GM18499 (cell line): ENCODE results near the gene BAIAP2L1.
"Not testable (repeated sequence)": the region's sequence is repeated elsewhere in the genome, so short reads cannot be mapped to it uniquely, and the experiment has no call there.

Experiments
- ATAC-seq: cut with Tn5 transposase; IDR thresholded peaks from one replicate; pipeline ENCODE4 v1.9.1; 2021; ENCODE audit warnings: moderate number of reproducible peaks; ENCODE audit not compliant: insufficient read depth, unreplicated experiment

The BAIAP2L1 gene, protein sequence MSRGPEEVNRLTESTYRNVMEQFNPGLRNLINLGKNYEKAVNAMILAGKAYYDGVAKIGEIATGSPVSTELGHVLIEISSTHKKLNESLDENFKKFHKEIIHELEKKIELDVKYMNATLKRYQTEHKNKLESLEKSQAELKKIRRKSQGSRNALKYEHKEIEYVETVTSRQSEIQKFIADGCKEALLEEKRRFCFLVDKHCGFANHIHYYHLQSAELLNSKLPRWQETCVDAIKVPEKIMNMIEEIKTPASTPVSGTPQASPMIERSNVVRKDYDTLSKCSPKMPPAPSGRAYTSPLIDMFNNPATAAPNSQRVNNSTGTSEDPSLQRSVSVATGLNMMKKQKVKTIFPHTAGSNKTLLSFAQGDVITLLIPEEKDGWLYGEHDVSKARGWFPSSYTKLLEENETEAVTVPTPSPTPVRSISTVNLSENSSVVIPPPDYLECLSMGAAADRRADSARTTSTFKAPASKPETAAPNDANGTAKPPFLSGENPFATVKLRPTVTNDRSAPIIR

GRCh38 chr7:98400542-98401340 lies at the start of gene BAIAP2L1:
Gene BAIAP2L1, minus strand, starts transcription at chr7:98401090. Its CDS starts 238 bp downstream, at chr7:98400852.
- no peak for ATAC-seq

GRCh38 chr7:98448766-98449165 lies 47.9 kb upstream of the BAIAP2L1 start:
- ATAC-seq = no peak

DNA sequence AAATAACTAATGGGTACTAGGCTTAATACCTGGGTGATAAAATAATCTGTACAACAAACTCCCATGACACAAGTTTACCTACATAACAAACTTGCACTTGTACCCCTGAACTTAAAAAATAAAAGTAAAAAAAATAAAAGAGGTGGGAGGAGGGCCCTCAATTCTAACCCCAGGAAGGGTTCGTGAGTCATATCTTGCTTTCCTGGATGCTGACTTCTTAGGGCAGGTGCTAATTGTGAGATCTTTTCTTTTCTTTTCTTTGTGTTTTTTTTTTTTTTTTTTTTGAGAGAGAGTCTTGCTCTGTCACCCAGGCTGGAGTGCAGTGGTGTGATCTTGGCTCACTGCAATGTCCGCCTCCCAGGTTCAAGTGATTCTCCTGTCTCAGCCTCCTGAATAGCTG lies 40.1 kb upstream of the BAIAP2L1 start:
- ATAC-seq = not testable (repeated sequence)

DNA sequence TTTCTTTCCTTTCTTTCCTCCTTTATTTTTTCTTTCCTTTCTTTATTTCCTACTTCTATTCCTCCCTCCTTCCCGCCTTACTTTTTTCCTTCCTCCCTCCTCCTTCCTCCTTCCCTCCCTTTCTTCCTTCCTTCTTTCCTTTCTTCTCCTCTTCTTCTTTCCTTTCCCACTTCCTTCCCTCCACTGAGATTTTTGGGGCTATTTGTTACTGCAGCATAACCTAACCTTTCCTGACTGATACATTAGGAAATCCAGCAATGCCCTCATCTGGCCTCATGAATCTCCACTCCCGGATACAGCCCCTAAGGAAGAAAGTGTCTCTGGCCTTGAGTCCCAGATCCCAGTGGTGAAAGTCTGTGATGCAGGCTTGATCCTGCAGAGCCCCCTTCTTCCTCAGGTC lies 38.6 kb upstream of the BAIAP2L1 start:
- ATAC-seq = no peak

DNA sequence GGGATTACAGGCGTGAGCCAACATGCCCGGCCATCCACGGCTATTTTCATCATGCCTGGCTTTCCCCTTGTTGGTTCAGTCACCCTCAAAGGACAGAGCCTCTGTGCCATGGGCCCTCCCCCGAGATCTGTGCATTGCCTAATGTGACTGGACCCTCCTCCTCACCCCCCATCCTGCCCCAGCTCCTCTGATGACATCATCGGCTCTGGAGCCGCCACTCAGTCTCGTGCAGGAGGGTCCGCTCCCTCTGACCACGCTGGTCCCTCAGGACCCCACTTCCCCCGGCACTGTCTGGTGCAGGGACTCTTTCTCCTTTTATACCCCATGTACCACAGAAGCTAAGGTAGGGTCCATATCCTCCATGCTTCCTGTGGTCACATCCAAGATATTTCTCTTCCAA lies 33.2 kb upstream of the BAIAP2L1 start:
- ATAC-seq = no peak

DNA sequence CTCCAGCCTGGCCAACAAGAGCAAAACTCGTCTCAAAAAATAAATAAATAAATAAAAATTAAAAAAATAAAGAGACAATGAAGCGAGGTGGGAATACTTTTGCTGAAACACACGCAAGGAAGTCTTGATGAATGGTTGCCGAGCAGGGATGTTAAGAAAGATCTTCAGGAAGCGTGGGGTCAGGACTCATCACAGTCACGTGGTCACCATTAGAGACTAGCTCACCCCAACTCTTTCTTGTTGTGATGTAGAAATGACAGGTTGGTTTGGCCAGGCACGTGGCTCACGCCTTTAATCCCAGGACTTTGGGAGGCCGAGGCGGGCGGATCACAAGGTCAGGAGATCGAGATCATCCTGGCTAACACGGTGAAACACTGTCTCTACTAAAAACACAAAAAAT lies 28.9 kb upstream of the BAIAP2L1 start:
- no peak for ATAC-seq

DNA sequence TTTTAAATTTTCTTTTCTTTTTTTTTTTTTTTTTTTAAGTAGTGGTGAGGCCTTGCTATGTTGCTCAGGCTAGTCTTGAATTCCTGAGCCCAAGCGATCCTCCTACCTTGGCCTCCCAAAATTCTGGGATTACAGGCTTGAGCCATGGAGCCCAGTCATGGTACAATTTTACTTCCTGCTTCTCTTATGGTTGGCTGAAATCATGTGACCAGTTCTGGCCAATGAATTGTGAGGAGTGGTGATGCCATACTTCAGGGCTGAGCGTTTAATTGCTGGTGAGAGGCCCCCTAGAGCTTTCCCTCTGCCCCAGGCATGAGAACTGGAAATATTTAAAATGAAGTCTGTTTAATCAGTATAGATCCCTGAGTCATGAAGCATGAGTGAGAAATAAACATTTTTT lies 22.2 kb upstream of the BAIAP2L1 start:
- no peak for ATAC-seq

DNA sequence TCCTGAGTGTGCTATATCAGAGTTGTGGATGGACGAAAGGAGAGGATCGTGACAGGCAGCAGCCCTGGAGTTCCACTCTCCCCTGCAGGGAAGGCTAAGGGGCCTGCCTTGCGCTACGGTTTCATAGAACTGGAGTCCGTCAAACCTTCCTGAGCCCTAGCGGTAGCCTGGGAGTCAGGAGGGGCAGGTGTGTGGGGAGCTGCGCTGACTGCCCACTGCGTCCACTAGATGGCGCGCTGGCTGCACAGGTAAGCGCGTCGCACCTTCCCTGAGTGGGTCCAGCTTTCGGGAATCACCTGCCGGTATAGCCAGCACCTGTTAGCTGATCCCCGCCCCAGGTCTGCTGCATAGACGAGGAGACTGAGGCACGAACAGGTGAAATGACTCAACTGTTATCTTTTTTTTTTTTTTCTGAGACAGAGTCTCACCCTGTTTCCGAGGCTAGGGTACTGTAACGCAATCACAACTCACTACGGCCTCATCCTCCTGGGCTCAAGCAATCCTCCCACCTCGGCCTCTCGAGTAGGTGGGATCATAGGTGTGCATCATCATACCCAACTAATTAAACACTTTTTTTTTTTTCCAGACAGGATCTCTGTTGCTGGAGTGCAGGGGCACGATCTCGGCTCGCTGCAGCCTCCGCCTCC lies 20.2 kb upstream of the BAIAP2L1 start:
- no peak for ATAC-seq

DNA sequence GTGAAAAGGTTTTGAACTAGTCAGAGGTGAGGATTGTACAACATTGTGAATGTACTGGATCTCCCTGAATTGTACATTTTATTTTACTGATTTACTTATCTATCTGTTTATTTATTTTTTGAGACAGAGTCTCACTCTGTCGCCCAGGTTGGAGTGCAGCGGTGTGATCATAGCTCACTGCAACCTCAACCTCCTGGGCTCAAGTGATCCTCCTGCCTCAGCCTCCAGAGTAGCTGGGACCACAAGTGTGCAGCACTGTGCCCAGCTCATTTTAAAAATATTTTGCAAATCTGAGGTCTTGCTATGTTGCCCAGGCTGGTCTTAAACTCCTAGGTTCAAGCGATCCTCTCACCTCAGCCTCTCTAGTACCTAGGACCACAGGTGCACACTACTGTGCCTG lies 19.1 kb upstream of the BAIAP2L1 start:
- not testable (repeated sequence) for ATAC-seq

- ATAC-seq = not testable (repeated sequence)
These were observed 18.4 kb upstream of the BAIAP2L1 start for GRCh38 chr7:98419316-98419691.

GRCh38 chr7:98418636-98419315 lies 17.9 kb upstream of the BAIAP2L1 start:
- no peak for ATAC-seq

DNA sequence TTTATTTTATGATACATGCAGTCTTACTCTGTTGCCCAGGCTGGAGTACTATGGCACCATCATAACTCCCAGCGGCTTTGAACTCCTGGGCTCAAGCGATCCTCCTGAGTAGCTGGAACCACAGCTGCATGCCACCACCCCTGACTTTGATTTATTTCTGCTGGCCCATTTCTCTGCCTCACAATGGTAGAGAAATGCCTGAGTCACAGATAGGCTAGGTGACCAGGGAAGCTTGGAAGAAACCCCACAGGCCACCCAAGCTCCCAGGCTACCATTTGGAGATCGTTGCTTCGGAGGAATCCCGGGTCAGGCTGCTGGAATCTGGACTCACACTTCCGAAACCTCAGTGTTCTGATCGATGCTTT lies 17.4 kb upstream of the BAIAP2L1 start:
- no peak for ATAC-seq

- not testable (repeated sequence) for ATAC-seq
These were observed 16.8 kb upstream of the BAIAP2L1 start for GRCh38 chr7:98417604-98418270.

GRCh38 chr7:98414205-98414900 lies 13.5 kb upstream of the BAIAP2L1 start:
- ATAC-seq = no peak

GRCh38 chr7:98413655-98414054 lies 12.8 kb upstream of the BAIAP2L1 start:
- not testable (repeated sequence) for ATAC-seq

DNA sequence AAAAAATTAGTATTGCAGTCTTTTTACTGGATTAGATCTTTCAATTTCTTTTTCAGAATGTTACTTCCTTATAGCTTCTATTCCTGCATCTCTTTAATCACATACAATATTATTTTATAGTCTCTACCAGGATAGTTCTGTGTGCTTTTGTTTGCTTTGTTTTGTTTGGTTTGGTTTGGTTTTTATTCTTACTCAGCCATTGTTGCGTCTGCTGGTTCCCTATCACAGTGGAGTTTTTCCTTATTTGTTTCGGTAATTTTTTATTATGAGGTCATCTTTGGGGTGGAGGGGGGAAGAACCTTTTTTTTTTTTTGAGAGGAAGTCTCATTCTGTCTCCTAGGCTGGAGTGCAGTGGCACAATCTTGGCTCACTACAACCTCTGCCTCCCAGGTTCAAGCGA lies 9.0 kb upstream of the BAIAP2L1 start:
- no peak for ATAC-seq

- not testable (repeated sequence) for ATAC-seq
These were observed 7.3 kb upstream of the BAIAP2L1 start for GRCh38 chr7:98408146-98408545.

DNA sequence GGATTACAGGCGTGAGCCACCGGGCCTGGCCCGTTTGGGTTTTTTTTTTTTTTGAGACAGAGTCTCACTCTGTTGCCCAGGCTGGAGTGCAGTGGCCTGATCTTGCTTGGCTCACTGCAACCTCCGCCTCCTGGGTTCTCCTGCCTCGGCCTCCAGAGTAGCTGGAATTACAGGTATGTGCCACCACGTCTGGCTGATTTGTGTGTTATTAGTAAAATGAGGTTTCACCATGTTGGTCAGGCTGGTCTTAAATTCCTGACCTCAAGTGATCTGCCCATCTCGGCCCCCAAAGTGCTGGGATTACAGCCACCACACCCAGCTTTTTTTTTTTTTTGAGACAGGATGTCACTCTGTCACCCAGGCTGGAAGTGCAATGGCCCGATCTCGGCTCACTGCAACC lies 5.9 kb upstream of the BAIAP2L1 start:
- no peak for ATAC-seq

GRCh38 chr7:98404840-98405239 lies 4.0 kb upstream of the BAIAP2L1 start:
- no peak for ATAC-seq
